HG02970 (cell line): ENCODE results near the gene RARRES1.

Experiments
- ATAC-seq: cut with Tn5 transposase; IDR thresholded peaks from one replicate; pipeline ENCODE4 v1.9.1; 2021; ENCODE audit warnings: mild to moderate bottlenecking, moderate library complexity, moderate number of reproducible peaks; ENCODE audit not compliant: unreplicated experiment, low FRiP score

Gene RARRES1

GRCh38 chr3:158652463-158652862 lies 79.8 kb downstream of the RARRES1 start:
- ATAC-seq, result no peak

- no peak for ATAC-seq
Measured at GRCh38 chr3:158651192-158651591, 81.1 kb downstream of the RARRES1 start.

GRCh38 chr3:158649791-158650190 lies 82.5 kb downstream of the RARRES1 start:
- ATAC-seq, result no peak
